GM19238 (cell line): ENCODE measurements around the gene SEMA3G.

Experiments
- DNase-seq: peaks from one replicate; pipeline ENCODE4 v3.0.0; 2011; ENCODE audit warnings: low spot score; ENCODE audit not compliant: insufficient read length

The SEMA3G gene

GRCh38 chr3:52422669-52423068 is 22.2 kb downstream of the SEMA3G start:
- no peak for DNase-seq

DNA sequence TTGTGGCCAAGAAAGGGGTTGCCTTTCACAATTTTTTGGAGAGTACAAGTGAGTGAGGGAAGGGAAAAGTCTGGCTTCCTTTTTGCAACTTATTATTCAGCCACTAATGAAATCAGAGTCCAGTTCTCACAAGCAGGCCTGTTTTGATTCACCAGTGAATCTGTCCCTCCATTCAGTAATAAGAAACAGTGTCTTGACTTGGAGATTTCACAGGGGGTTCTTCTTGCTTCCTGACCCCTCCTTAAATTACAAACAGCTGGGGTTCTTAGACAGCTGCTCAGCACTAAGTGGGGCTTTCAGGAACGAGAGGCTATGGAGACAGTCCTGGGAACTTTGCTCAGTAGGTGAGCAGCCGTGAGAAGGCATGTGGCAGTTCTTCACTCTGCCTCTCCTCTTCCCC is 24.5 kb downstream of the SEMA3G start:
- DNase-seq = no peak

DNA sequence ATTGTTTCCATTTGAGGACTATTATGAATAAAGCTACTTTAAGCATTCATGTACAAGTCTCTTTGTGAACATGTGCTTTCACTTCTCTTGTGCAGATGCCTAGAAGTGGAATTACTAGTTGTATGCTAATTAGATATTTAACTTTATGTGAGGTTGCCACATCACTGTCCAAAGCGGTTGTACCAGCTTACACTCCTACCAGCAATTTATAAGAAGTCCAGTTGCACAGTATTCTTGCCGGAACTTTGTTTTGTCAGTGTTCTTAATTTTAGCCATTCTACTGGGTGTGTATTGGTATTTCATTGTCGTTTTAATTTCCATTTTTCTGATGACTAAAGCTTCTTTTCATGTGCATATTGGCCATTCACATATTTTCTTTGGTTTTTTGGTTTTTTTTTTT is 29.1 kb downstream of the SEMA3G start:
- no peak for DNase-seq

GRCh38 chr3:52408466-52408865 is 36.4 kb downstream of the SEMA3G start:
- no peak for DNase-seq

DNA sequence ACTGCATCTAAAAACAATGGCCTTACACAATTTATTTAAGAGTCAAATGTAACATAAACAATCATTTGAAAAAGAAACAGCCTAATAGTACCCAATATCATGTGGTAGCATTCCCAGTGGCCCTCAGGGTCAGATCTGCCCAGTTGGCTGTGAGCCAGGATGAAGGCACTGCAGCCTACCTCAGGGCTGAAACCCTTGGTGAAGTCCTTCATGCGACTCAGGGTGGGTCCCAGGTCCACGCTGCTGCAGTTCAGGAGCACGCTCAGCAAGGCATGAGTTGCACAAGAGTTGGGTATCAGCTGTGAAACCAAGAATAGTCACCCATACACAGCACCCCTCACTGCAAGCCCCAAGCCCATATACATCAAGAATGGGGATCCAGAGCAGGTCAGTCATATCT is 37.1 kb downstream of the SEMA3G start:
- no peak for DNase-seq

DNA sequence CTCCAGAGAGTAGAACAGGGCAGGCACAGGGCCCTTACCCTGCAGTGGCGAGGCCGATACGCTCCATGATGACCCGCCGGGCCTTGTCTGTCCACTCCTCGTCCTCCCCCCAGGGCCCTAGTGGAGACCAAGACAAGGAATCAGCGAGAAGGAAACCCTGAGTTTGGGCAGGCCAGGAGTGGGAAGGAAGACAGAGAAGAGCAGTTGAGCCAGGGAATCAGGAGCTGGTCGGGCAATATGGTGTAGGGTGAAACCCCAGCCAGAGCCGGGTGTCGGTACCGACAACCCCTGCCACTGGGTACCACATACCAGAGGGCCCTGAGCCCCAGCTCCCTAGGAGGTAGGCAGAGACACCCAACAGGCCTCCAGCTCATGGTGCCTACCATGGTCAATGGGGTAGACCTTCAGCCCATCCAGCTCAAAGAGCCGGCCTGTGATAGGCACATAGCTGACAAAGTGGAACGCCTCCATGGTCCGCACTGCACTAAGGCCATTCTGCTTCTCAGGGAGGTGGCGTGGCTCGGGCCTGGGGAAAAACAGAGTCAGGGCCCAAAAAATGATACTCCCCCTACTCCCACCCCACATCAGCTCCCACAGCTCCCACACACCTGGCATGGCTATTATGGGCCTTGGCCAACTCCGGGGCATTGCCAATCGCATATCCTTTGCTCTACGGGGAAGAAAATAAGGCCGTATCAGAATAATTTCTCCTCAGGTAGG is 38.0 kb downstream of the SEMA3G start:
- DNase-seq = no peak

DNA sequence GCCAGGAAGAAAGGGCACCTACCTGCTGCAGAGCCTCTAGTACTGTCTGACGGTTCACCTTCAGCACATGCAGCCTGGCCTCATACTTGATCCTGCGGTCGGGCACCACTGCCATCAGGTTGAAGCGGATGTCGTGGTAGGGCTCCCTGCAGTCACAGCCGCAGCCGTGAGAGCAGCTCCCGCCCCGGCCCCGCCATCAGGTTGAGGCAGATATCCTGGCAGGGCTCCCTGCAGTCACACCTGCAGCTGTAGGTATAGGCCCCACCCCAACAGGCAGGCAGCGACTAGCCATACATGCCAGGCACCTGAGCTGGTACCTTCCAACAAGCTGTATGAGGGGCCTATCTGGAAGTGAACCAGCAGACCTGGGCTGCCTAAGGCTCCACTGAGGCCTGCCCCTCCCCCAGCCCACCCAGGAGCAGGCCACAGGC is 38.7 kb downstream of the SEMA3G start:
- no peak for DNase-seq

- DNase-seq = no peak
These were observed 39.2 kb downstream of the SEMA3G start for GRCh38 chr3:52405601-52406110.

GRCh38 chr3:52405066-52405465 is 39.8 kb downstream of the SEMA3G start:
- no peak for DNase-seq

GRCh38 chr3:52404391-52404790 is 40.5 kb downstream of the SEMA3G start:
- DNase-seq = no peak

DNA sequence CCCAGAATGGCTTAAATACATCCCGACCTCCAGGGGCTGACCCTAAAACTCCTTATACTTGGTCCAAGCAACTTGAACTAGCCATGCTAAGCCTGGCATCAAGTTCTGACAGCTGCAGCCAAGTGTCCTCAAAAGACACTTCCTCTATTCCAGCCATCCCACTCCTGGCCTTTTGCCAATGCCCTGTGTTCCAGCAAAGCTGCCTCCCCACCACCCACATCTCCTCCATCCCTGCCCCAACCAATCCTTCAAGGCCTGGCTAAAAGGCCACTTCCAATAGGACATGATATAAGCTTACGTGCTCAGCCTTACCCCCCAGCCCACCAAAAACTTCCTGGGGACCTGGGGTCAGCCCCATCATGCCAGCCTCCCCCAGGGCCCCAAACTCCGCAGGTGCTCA is 40.9 kb downstream of the SEMA3G start:
- no peak for DNase-seq

DNA sequence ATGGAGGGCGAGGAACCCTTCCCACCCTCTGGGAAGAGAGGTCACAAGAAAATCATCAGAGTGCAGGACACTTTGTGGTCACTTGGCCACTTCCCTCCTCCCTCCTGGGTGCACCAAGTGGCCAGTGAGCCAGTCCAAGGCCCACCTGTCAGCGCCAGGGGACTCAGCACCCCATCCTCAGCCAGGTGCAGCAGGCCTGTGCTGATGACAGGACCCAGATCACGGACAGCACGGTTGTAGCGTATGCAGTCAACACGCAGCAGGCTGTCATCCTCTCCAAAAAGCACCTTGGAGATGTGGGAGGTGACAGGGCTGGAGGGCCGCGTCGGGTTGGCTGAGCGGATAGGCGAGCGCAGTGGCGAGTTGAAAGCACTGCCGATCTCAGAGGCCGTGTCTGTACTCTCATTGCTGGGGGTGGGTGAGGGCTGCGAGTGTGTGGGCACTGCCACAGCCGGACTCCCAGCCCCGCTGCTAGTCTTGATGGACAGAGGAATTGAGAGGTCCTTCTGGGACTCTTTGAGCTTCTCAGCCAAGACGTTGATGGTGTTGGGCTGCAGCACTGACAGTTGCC is 41.5 kb downstream of the SEMA3G start:
- DNase-seq = no peak

DNA sequence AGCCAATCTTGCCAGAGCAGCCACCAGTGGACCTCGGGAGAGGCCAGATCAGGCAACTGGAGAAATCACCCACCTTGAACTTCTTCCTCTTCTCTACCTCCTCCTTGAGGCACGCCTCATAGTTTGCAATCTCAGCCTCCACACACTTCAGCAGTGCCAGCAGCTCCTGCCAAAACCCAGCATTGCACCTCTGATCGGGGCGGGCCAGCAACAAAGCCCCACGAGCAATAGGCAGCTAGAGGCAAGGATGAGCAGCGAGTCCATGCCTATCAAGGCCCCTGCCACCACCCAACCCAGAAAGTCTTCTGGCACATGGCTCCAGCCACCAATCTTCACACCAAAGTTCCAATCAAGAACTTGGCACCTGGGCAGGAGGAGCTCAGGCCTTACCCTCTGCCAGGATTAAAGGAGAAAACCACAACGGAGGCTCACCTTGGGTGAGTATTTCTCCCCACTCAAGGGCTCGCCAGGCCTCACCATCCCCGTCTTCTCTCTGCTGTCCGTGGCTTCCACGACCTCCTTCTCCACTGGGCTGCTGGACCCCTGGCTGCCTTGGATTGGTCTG is 42.1 kb downstream of the SEMA3G start:
- no peak for DNase-seq

- no peak for DNase-seq
These were observed 42.8 kb downstream of the SEMA3G start for GRCh38 chr3:52402101-52402521.

DNA sequence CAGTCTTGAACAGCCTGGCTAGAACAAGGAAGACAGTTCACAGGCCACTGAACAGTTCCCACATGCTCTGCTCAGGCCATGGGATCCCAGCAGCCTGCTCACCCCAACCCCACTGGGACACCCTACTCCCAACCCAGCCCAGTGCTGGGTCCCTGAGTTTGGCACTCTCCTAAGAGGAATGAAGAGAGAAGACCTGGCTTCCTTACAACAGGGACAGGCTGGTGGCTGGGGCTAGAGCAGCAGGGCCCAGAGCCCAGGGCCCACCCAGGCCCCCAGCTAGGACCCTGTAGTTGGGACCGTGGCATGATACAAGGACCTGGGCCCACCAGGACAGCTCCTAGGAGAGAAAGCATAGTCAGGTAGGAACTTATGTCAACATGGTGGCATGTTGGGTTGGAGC is 43.4 kb downstream of the SEMA3G start:
- DNase-seq = no peak

- no peak for DNase-seq
These were observed 43.9 kb downstream of the SEMA3G start for GRCh38 chr3:52401021-52401420.

DNA sequence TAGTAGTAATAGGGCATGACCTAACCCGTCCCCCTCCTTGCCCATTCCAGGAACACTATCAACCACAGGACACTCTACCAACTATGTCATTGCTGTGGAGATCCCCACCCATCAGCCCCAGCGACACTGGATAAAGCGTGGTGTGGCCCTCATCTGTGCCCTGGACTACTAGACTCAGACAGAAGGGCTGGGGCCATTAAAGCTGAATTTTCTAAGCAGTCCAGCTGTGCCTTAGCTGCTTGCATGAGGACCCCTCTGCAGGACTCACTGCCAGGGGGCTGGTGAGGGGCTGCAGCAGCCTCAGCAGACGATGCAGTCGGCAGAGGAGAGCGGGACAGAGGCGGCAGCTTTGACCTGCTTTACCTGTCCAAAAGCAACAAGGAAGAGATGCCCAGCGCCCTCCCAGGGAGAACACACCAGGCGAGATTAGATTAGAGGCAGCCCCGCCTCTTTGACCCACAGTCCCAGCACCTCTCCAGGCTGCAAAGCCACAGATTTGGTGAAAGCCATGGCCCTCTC is 44.6 kb downstream of the SEMA3G start:
- no peak for DNase-seq

- no peak for DNase-seq
These were observed 45.3 kb downstream of the SEMA3G start for GRCh38 chr3:52399593-52399992.

GRCh38 chr3:52399131-52399530 is 45.8 kb downstream of the SEMA3G start:
- no peak for DNase-seq

GRCh38 chr3:52398670-52399081 is 46.2 kb downstream of the SEMA3G start:
- no peak for DNase-seq

- no peak for DNase-seq
These were observed 47.1 kb downstream of the SEMA3G start for GRCh38 chr3:52397676-52398399.
